Measurements from ENCODE around the gene MLXIPL. TPM values are rescaled to one million over a fixed set of nuclear protein-coding genes. Genes with fewer than 3 reads are reported as not detected.
A peak's percentile ranks its signal among the peaks of the same experiment; 100 is the strongest.

Gene MLXIPL
- total RNA-seq, 2 experiments from 2014 or later, result not detected

DNA sequence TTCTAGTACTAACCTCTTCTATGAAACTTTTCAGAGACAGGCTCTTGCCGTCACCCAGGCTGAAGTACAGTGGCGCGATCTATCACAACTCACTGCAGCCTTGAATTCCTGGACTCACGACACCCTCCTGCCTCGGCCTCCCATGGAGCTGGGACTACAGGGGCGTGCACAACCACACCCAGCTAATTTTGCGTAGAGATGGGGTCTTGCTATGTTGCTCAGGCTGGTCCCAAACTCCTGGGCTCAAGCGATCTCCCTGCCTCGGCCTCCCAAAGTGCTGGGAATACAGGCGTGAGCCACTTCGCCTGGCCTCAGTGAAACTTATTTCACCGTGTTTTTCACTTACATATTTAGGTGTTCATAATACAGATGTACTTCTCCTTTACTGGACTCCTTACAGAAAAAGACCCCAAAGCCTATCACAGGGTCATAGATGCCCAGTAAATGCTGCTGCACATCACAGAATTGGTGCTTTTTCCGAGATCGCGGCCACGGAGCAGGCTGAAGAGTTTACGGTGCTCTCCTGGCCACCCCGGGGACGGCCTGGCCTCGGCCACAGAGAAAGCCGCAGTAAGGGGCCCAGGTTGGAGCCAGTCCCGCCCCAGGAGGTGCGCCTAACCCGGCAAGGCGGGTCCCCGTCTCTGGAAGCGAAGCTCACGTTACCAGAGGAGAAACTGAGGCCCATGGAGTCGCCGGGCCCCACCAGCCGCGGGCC is 46.5 kb downstream of the MLXIPL start:
- ChIA-PET CTCF (ENCODE audit: unreplicated experiment) (interaction anchor here (0.5 to 0.6 kb wide), 5 partner anchors 92 to 748 kb away, joined by 3 to 9 read pairs (median 3); no protein-coding TSS in a partner anchor), POLR2A (interaction anchor here (0.6 to 2.5 kb wide), 8 partner anchors 10 to 166 kb away, joined by 3 to 6 read pairs (median 4); partner anchors contain the start of genes ABHD11 and BAZ1B)
- peak overlapping the region; percentile 96 for H3K4me3 ChIP-seq (ENCODE audit: low read depth, low read length, poor library complexity, severe bottlenecking)
- H3K4me1 ChIP-seq (ENCODE audit: insufficient read depth, low read length, poor library complexity, severe bottlenecking), result peaks cover 26% of the 10 kb centered on the region
- peak overlapping the region; percentile 41 for H3K27ac ChIP-seq (ENCODE audit: low read depth, low read length, poor library complexity, severe bottlenecking)
- no peaks in the 10 kb centered on the region for H3K9me3 ChIP-seq (ENCODE audit: low read length)
- no peak for DNase-seq (ENCODE audit: low spot score)
- TF ChIP-seq, protein P1, sequence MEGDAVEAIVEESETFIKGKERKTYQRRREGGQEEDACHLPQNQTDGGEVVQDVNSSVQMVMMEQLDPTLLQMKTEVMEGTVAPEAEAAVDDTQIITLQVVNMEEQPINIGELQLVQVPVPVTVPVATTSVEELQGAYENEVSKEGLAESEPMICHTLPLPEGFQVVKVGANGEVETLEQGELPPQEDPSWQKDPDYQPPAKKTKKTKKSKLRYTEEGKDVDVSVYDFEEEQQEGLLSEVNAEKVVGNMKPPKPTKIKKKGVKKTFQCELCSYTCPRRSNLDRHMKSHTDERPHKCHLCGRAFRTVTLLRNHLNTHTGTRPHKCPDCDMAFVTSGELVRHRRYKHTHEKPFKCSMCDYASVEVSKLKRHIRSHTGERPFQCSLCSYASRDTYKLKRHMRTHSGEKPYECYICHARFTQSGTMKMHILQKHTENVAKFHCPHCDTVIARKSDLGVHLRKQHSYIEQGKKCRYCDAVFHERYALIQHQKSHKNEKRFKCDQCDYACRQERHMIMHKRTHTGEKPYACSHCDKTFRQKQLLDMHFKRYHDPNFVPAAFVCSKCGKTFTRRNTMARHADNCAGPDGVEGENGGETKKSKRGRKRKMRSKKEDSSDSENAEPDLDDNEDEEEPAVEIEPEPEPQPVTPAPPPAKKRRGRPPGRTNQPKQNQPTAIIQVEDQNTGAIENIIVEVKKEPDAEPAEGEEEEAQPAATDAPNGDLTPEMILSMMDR (conservative IDR thresholded peaks at IDR 0.05; ENCODE audit: low read length), result no peak
- TF ChIP-seq EZH2phosphoT487 (IDR thresholded peaks at IDR 0.05; ENCODE audit: borderline replicate concordance, low read depth, low read length), result no peak
- H4K20me1 ChIP-seq (ENCODE audit: insufficient read depth, low read length), result no peaks in the 10 kb centered on the region; the same call in none of the 2 replicates
- peak overlapping the region; percentile 87 for H3K4me2 ChIP-seq (ENCODE audit: low read length)
- intact Hi-C loops (cut with micrococcal nuclease; ENCODE audit: unreplicated experiment), result loop anchor here (1.0 kb wide), 2 partner anchors 20 to 55 kb away; partner anchors contain the start of genes BAZ1B and BCL7B
- peak overlapping the region; percentile 38; the same call in 1 of the 2 replicates for H2AFZ ChIP-seq (ENCODE audit: low read length)
- H3K9me2 ChIP-seq (ENCODE audit: insufficient read depth, low read length), result no peaks in the 10 kb centered on the region
- H3K79me2 ChIP-seq (ENCODE audit: insufficient read depth, low read depth, low read length), result peaks cover 20% of the 10 kb centered on the region
- peaks cover 28% of the 10 kb centered on the region for H3K36me3 ChIP-seq (ENCODE audit: insufficient read depth, low read length)
- TSS peak; percentile 83 for BruUV-seq (replicated peaks)

DNA sequence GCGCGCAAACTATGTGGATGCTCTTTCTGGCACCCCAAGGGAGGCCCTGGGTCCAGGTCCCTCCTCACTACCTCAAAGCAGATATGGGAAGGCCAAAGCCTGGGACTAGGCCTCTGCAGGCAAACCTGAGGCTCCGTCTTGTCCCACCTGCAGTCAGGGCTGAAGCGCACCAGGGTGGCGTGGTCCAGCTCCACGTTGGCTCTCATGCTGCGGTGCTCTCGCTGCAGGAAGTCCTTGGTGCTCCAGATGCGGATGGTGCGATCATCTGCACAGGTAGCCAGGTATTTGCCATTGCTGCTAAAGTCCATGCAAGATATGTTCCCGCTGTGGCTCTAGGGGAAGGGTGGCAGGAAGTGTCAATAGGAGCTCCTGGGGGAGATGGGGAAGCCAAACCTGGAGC is 50.5 kb downstream of the MLXIPL start:
- Histone ChIP-seq H4K20me1 (ENCODE audit: insufficient read depth, low read length) (no peaks in the 10 kb centered on the region; the same call in none of the 2 replicates), H3K4me2 (ENCODE audit: low read length) (no peak overlapping the region), H2AFZ (ENCODE audit: low read length) (no peak overlapping the region), H3K9me3 (ENCODE audit: low read length) (no peaks in the 10 kb centered on the region), H3K9me2 (ENCODE audit: insufficient read depth, low read length) (no peaks in the 10 kb centered on the region), H3K27ac (ENCODE audit: low read depth, low read length, poor library complexity, severe bottlenecking) (no peak overlapping the region), H3K79me2 (ENCODE audit: insufficient read depth, low read depth, low read length) (peaks cover 20% of the 10 kb centered on the region), H3K4me3 (ENCODE audit: low read depth, low read length, poor library complexity, severe bottlenecking) (no peak overlapping the region), H3K36me3 (ENCODE audit: insufficient read depth, low read length) (peaks cover 65% of the 10 kb centered on the region), H3K4me1 (ENCODE audit: insufficient read depth, low read length, poor library complexity, severe bottlenecking) (peaks cover 13% of the 10 kb centered on the region)
- intact Hi-C loops (cut with micrococcal nuclease; ENCODE audit: unreplicated experiment), result no loop called here
- DNase-seq (ENCODE audit: low spot score), result no peak
- BruUV-seq (replicated peaks), result no TSS peak
- ChIA-PET CTCF (ENCODE audit: unreplicated experiment) (no interaction called here), POLR2A (no interaction called here)
- TF ChIP-seq EZH2phosphoT487 (IDR thresholded peaks at IDR 0.05; ENCODE audit: borderline replicate concordance, low read depth, low read length), result no peak
- TF ChIP-seq, protein P1 (conservative IDR thresholded peaks at IDR 0.05; ENCODE audit: low read length), result no peak

DNA sequence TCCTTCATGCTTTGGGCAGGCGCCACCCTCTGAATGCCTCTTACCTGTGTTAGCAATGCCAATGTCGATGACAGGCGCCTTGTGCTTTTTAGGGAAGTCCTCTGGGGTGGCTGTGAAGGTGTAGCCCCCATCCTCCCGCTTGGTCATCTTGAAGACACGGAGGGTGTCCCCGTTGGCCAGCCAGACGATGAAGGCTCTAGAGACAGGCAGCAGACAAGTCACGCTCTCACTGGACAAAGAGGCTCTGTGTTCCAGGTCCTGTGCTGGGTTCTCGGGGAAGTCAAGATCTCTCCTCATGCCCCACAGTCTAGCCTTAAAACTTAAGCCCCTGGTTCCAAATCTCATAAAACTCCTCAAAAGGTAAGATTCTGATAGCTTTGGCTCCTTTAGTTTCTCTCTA is 51.0 kb downstream of the MLXIPL start:
- BruUV-seq (replicated peaks), result no TSS peak
- Histone ChIP-seq H3K27ac (ENCODE audit: low read depth, low read length, poor library complexity, severe bottlenecking) (no peak overlapping the region), H3K36me3 (ENCODE audit: insufficient read depth, low read length) (peaks cover 68% of the 10 kb centered on the region), H4K20me1 (ENCODE audit: insufficient read depth, low read length) (no peaks in the 10 kb centered on the region; the same call in none of the 2 replicates), H3K9me2 (ENCODE audit: insufficient read depth, low read length) (no peaks in the 10 kb centered on the region), H3K4me1 (ENCODE audit: insufficient read depth, low read length, poor library complexity, severe bottlenecking) (peaks cover 13% of the 10 kb centered on the region), H3K4me2 (ENCODE audit: low read length) (no peak overlapping the region), H2AFZ (ENCODE audit: low read length) (no peak overlapping the region), H3K4me3 (ENCODE audit: low read depth, low read length, poor library complexity, severe bottlenecking) (no peak overlapping the region), H3K9me3 (ENCODE audit: low read length) (no peaks in the 10 kb centered on the region), H3K79me2 (ENCODE audit: insufficient read depth, low read depth, low read length) (peaks cover 20% of the 10 kb centered on the region)
- DNase-seq (ENCODE audit: low spot score), result no peak
- intact Hi-C loops (cut with micrococcal nuclease; ENCODE audit: unreplicated experiment), result no loop called here
- POLR2A ChIA-PET, result no interaction called here
- no peak for TF ChIP-seq EZH2phosphoT487 (IDR thresholded peaks at IDR 0.05; ENCODE audit: borderline replicate concordance, low read depth, low read length)
- TF ChIP-seq, protein P1 (conservative IDR thresholded peaks at IDR 0.05; ENCODE audit: low read length), result no peak
- CTCF ChIA-PET (ENCODE audit: unreplicated experiment), result no interaction called here
